ENCODE results near the gene MKNK1.

MKNK1 gene

GRCh38 chr1:46599059-46599970, 4.8 kb downstream of the MKNK1 start:
- no peaks in the 10 kb centered on the region for H3K79me2 ChIP-seq (ENCODE audit: insufficient read depth, low read depth)
- no peaks in the 10 kb centered on the region for H4K20me1 ChIP-seq (ENCODE audit: insufficient read depth)
- H3K9ac ChIP-seq, result no peak overlapping the region
- H3K4me3 ChIP-seq (IDR thresholded peaks at IDR 0.05; ENCODE audit: insufficient read depth, low read depth, low read length), result no peak overlapping the region
- H3K4me1 ChIP-seq (ENCODE audit: low read depth, poor library complexity, severe bottlenecking), result peaks cover 14% of the 10 kb centered on the region
- no peak overlapping the region for H3K27ac ChIP-seq
- no peak overlapping the region for H2AFZ ChIP-seq (ENCODE audit: low read depth)
- no peak for TF ChIP-seq CTCF (conservative IDR thresholded peaks at IDR 0.05; ENCODE audit: low read depth, low read length)
- no peaks in the 10 kb centered on the region for H3K36me3 ChIP-seq (ENCODE audit: insufficient read depth)
- H3K4me2 ChIP-seq, result no peak overlapping the region
- H3K27me3 ChIP-seq (ENCODE audit: insufficient read depth, low read depth), result no peaks in the 10 kb centered on the region

- Histone ChIP-seq H3K27me3 (ENCODE audit: insufficient read depth, low read depth) (no peaks in the 10 kb centered on the region), H3K9ac (no peak overlapping the region), H4K20me1 (ENCODE audit: insufficient read depth) (no peaks in the 10 kb centered on the region), H3K79me2 (ENCODE audit: insufficient read depth, low read depth) (no peaks in the 10 kb centered on the region), H3K4me2 (no peak overlapping the region), H3K4me3 (IDR thresholded peaks at IDR 0.05; ENCODE audit: insufficient read depth, low read depth, low read length) (no peak overlapping the region), H3K4me1 (ENCODE audit: low read depth, poor library complexity, severe bottlenecking) (peaks cover 19% of the 10 kb centered on the region), H3K36me3 (ENCODE audit: insufficient read depth) (no peaks in the 10 kb centered on the region), H2AFZ (ENCODE audit: low read depth) (no peak overlapping the region), H3K27ac (no peak overlapping the region)
- no peak for TF ChIP-seq CTCF (conservative IDR thresholded peaks at IDR 0.05; ENCODE audit: low read depth, low read length)
These were observed 7.2 kb downstream of the MKNK1 start for GRCh38 chr1:46596846-46597245.

- no peaks in the 10 kb centered on the region for H3K36me3 ChIP-seq (ENCODE audit: insufficient read depth)
- no peaks in the 10 kb centered on the region for H3K79me2 ChIP-seq (ENCODE audit: insufficient read depth, low read depth)
- no peak overlapping the region for H3K4me3 ChIP-seq (IDR thresholded peaks at IDR 0.05; ENCODE audit: insufficient read depth, low read depth, low read length)
- no peak for TF ChIP-seq CTCF (conservative IDR thresholded peaks at IDR 0.05; ENCODE audit: low read depth, low read length)
- H3K4me2 ChIP-seq, result no peak overlapping the region
- H3K27me3 ChIP-seq (ENCODE audit: insufficient read depth, low read depth), result no peaks in the 10 kb centered on the region
- H3K4me1 ChIP-seq (ENCODE audit: low read depth, poor library complexity, severe bottlenecking), result peaks cover 27% of the 10 kb centered on the region
- no peaks in the 10 kb centered on the region for H4K20me1 ChIP-seq (ENCODE audit: insufficient read depth)
- no peak overlapping the region for H2AFZ ChIP-seq (ENCODE audit: low read depth)
- no peak overlapping the region for H3K27ac ChIP-seq
- H3K9ac ChIP-seq, result no peak overlapping the region
These were observed 8.0 kb downstream of the MKNK1 start for GRCh38 chr1:46596036-46596435.

GRCh38 chr1:46595127-46595526, 8.9 kb downstream of the MKNK1 start:
- Histone ChIP-seq H3K9ac (no peak overlapping the region), H3K27ac (no peak overlapping the region), H3K36me3 (ENCODE audit: insufficient read depth) (no peaks in the 10 kb centered on the region), H4K20me1 (ENCODE audit: insufficient read depth) (no peaks in the 10 kb centered on the region), H2AFZ (ENCODE audit: low read depth) (no peak overlapping the region), H3K79me2 (ENCODE audit: insufficient read depth, low read depth) (no peaks in the 10 kb centered on the region), H3K4me3 (IDR thresholded peaks at IDR 0.05; ENCODE audit: insufficient read depth, low read depth, low read length) (no peak overlapping the region), H3K27me3 (ENCODE audit: insufficient read depth, low read depth) (no peaks in the 10 kb centered on the region), H3K4me2 (no peak overlapping the region; the same call in 1 of the 2 replicates), H3K4me1 (ENCODE audit: low read depth, poor library complexity, severe bottlenecking) (peaks cover 27% of the 10 kb centered on the region)
- no peak for TF ChIP-seq CTCF (conservative IDR thresholded peaks at IDR 0.05; ENCODE audit: low read depth, low read length)

Measured in KMS-11 (cell line).